HL-60 (cell line): ENCODE results near the gene ALPL.

Experiments used
- DNase-seq, 2 experiments: peaks; one replicate each; pipeline ENCODE4 v3.0.0-alpha.2; 2010 to 2020; ENCODE audit warnings: low read depth in 1 of 2, low spot score in 1 of 2
- H3K27ac ChIP-seq: fragments of 250-450 bp; sonication (Bioruptor Pico); replicated peaks from 2 replicates; pipeline ENCODE4 v1.5.1; 2020; ENCODE audit warnings: mild to moderate bottlenecking, moderate library complexity
- H3K27me3 ChIP-seq: fragments of 250-450 bp; sonication (Bioruptor Pico); 2 replicates; pipeline ENCODE4 v1.5.1; 2021; ENCODE audit warnings: mild to moderate bottlenecking, moderate library complexity; ENCODE audit not compliant: insufficient read depth, poor library complexity, severe bottlenecking
- H3K4me3 ChIP-seq: replicated peaks from 2 replicates; pipeline ENCODE4 v1.5.1; 2011; ENCODE audit warnings: mild to moderate bottlenecking, control low read depth, low read length; ENCODE audit not compliant: insufficient read depth
- CTCF ChIP-seq: IDR thresholded peaks from one replicate; pipeline ENCODE4 v1.5.1; 2011; ENCODE audit warnings: low read length, control low read depth, inconsistent platforms; ENCODE audit not compliant: insufficient read depth
- GABPA ChIP-seq: IDR thresholded peaks from 2 replicates; pipeline ENCODE4 v1.6.1; 2012; ENCODE audit warnings: low read depth
- POLR2AphosphoS5 ChIP-seq: IDR thresholded peaks from 2 replicates; pipeline ENCODE4 v1.6.1; 2012; ENCODE audit warnings: low read depth
- REST ChIP-seq: IDR thresholded peaks from 2 replicates; pipeline ENCODE4 v1.6.1; 2012; ENCODE audit warnings: low read depth; ENCODE audit not compliant: insufficient replicate concordance
- SPI1 ChIP-seq: IDR thresholded peaks from 2 replicates; pipeline ENCODE4 v1.6.1; 2012; ENCODE audit warnings: low read depth, mild to moderate bottlenecking, borderline replicate concordance

Gene ALPL

GRCh38 chr1:21605012-21605715 is 95.9 kb downstream of the ALPL start:
- TF ChIP-seq SPI1, result no peak
- no peak for TF ChIP-seq REST
- no peak for TF ChIP-seq CTCF
- TF ChIP-seq GABPA, result no peak
- no peak for TF ChIP-seq POLR2AphosphoS5
- no peak for DNase-seq
- Histone ChIP-seq H3K27ac (no peak overlapping the region), H3K4me3 (no peak overlapping the region), H3K27me3 (peaks cover 5% of the 10 kb centered on the region)

- Histone ChIP-seq H3K27me3 (peaks cover 5% of the 10 kb centered on the region), H3K27ac (no peak overlapping the region), H3K4me3 (no peak overlapping the region)
- no peak for DNase-seq
- TF ChIP-seq GABPA (no peak), POLR2AphosphoS5 (no peak), REST (no peak), SPI1 (no peak), CTCF (no peak)
Observed at GRCh38 chr1:21605964-21606705, 96.9 kb downstream of the ALPL start.

- Histone ChIP-seq H3K27me3 (peaks cover 5% of the 10 kb centered on the region), H3K4me3 (no peak overlapping the region), H3K27ac (no peak overlapping the region)
- TF ChIP-seq SPI1, result no peak
- no peak for TF ChIP-seq CTCF
- no peak for TF ChIP-seq GABPA
- no peak for TF ChIP-seq REST
- no peak for TF ChIP-seq POLR2AphosphoS5
- DNase-seq, result peak in 1 of 2 experiments; percentile 22
Observed at GRCh38 chr1:21607549-21608529, 98.6 kb downstream of the ALPL start.
